K562 (cell line): ENCODE results near the gene KCNK6. TPM values are rescaled to one million over a fixed set of nuclear protein-coding genes. Genes with fewer than 3 reads are reported as not detected.
A peak's percentile ranks its signal among the peaks of the same experiment; 100 is the strongest.

Experiments used
- ELF2 ChIP-seq: fragments of 250-450 bp; sonication (Bioruptor Pico); IDR thresholded peaks from 2 replicates; pipeline ENCODE4 v1.5.0; 2021; ENCODE audit warnings: mild to moderate bottlenecking
- ETV1 ChIP-seq: fragments of 450-650 bp; conservative IDR thresholded peaks from 2 replicates; pipeline ENCODE4 v1.6.1; 2016; ENCODE audit warnings: missing genetic modification characterization, control low read depth, low read depth, missing compliant biosample characterization
- FOXJ3 ChIP-seq: sonication (generic); formaldehyde crosslinking; IDR thresholded peaks from 2 replicates; pipeline ENCODE4 v1.4.0; 2020; ENCODE audit warnings: mild to moderate bottlenecking, missing genetic modification reagents
- FOXK2 ChIP-seq, 2 experiments: fragments of 450-650 bp; IDR thresholded peaks in 1 of 2; conservative IDR thresholded peaks in 1 of 2; 2 replicates each; pipeline ENCODE4 v1.6.1; 2016; ENCODE audit warnings: low read depth in 2 of 2, mild to moderate bottlenecking in 1 of 2
- GABPB1 ChIP-seq: sonication (generic); formaldehyde crosslinking; IDR thresholded peaks from 2 replicates; pipeline ENCODE4 v1.8.0; 2022; ENCODE audit warnings: mild to moderate bottlenecking, missing genetic modification reagents
- HMGN3 ChIP-seq: IDR thresholded peaks from 2 replicates; pipeline ENCODE4 v1.6.1; 2011; ENCODE audit warnings: borderline replicate concordance, low read depth, mild to moderate bottlenecking, mixed read lengths, low read length; ENCODE audit not compliant: insufficient read length; ENCODE audit errors: extremely low read depth
- MBD2 ChIP-seq: sonication (generic); IDR thresholded peaks from 2 replicates; pipeline ENCODE4 v1.6.1; 2016; ENCODE audit warnings: low read depth, borderline replicate concordance
- PHF20 ChIP-seq: fragments of 450-650 bp; IDR thresholded peaks from 2 replicates; pipeline ENCODE4 v1.6.1; 2018; ENCODE audit not compliant: partially characterized antibody
- PHF8 ChIP-seq: fragments of 200-600 bp; sonication (generic); IDR thresholded peaks from 2 replicates; pipeline ENCODE4 v1.6.1; 2012; ENCODE audit warnings: mixed run types, mild to moderate bottlenecking, inconsistent platforms, low read length, moderate library complexity, borderline replicate concordance
- TOE1 ChIP-seq, 2 experiments: fragments of 450-650 bp in 1 of 2; sonication (generic) in 1 of 2; formaldehyde crosslinking in 1 of 2; IDR thresholded peaks; 2 replicates each; pipeline versions ENCODE4 v1.7.1 to v1.8.0; 2016 to 2022; ENCODE audit warnings: borderline replicate concordance in 2 of 2, mild to moderate bottlenecking in 2 of 2, antibody characterized with exemption in 1 of 2, inconsistent platforms in 1 of 2, low read depth in 1 of 2, missing genetic modification reagents in 1 of 2, moderate library complexity in 1 of 2
- ZNF766 ChIP-seq: fragments of 200-800 bp; sonication (Bioruptor generic); conservative IDR thresholded peaks from 2 replicates; pipeline ENCODE4 v1.6.1; 2016; ENCODE audit warnings: missing genetic modification characterization, missing compliant biosample characterization
- polyA plus RNA-seq, 8 experiments: library from polyadenylated mRNA; depleted of rRNA in 4 of 8; stranded (reverse) in 5 of 8; unstranded in 3 of 8; fragments of >200 nt; fragmentation: Nextera tagmentation in 2 of 8; fragmentation: Illumina TruSeq in 1 of 8; extraction: Ambion mirVana in 2 of 8; extraction: Trizol in 1 of 8; gene quantifications; 2 replicates each; pipeline versions ENCODE4 v1.2.1 to v1.2.3, GENCODE V29; 2011 to 2014; ENCODE audit warnings: inconsistent platforms in 1 of 8, missing spikeins in 1 of 8
- total RNA-seq, 7 experiments: library from RNA; depleted of rRNA in 6 of 7; stranded (reverse); fragments of >200 nt in 6 of 7; fragmentation: Illumina TruSeq in 2 of 7; extraction: Trizol in 2 of 7; gene quantifications; 2 replicates each; pipeline versions ENCODE4 v1.2.1 to v1.2.3, GENCODE V29; 2011 to 2021; ENCODE audit warnings: low replicate concordance in 1 of 7
- TF ChIP-seq, protein P1 (sequence below): conservative IDR thresholded peaks from 2 replicates; pipeline ENCODE4 v1.6.1; 2011; ENCODE audit warnings: low read depth, mild to moderate bottlenecking, low read length; ENCODE audit not compliant: control insufficient read depth
- TF ChIP-seq, protein P2 (sequence below), 2 experiments: fragments of 450-650 bp; conservative IDR thresholded peaks; 2 replicates each; pipeline ENCODE4 v1.6.1; 2017; ENCODE audit warnings: mild to moderate bottlenecking in 2 of 2, moderate library complexity in 2 of 2
- TF ChIP-seq, protein P3 (sequence below): fragments of 250-450 bp; sonication (Bioruptor Pico); IDR thresholded peaks from 2 replicates; pipeline ENCODE4 v1.9.0; 2021; ENCODE audit warnings: mild to moderate bottlenecking
- TF ChIP-seq, protein P4 (sequence below): fragments of 250-450 bp; sonication (Bioruptor Pico); IDR thresholded peaks from 2 replicates; pipeline ENCODE4 v1.4.0; 2020

Gene KCNK6
- total and polyA plus RNA-seq, 9 of the 15 experiments (the other 6 are each of a cell fraction or from before 2014, with no cell fraction given) = 0.05 to 0.42 (median 0.15) TPM

DNA sequence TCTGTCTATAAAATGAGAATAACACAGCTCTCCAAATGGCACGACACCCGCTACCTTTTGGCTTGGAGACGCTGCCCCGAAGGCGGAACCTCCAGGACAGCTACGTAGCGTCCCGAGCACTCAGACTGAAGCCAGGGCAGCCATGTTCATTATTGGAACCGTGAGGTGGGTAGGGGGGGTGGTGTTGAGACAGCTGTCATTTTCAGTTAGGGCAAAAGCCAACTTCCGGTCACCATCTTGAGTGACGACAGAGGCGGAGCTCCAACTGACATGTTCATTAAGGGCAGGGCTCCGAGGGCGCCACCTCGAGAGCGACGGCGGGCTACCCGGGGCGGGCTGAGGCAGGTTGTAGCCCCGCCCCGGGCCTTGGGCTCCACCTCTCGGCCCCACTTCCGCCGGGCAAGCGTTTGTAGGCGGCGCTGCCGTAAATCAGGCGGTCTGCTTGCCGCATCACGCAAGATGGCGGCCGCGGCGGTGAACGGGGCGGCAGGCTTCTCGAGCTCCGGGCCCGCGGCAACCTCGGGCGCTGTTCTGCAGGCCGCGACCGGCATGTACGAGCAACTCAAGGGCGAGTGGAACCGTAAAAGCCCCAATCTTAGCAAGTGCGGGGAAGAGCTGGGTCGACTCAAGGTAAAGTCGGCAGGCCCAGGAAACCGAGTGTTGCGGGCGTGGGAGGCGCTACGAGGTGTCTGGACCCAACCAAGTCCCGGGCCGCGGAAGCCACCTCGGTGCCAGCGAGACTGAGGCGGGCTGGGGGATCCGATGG lies 54.9 kb downstream of the KCNK6 start, which contains the start of gene PSMD8 (continued):
- TF ChIP-seq, protein P1, sequence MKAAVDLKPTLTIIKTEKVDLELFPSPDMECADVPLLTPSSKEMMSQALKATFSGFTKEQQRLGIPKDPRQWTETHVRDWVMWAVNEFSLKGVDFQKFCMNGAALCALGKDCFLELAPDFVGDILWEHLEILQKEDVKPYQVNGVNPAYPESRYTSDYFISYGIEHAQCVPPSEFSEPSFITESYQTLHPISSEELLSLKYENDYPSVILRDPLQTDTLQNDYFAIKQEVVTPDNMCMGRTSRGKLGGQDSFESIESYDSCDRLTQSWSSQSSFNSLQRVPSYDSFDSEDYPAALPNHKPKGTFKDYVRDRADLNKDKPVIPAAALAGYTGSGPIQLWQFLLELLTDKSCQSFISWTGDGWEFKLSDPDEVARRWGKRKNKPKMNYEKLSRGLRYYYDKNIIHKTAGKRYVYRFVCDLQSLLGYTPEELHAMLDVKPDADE = peak; percentile 65; the same call in 1 of the 2 replicates
- TF ChIP-seq HMGN3 (peak; percentile 92), MBD2 (peak; percentile 70; the same call in 1 of the 2 replicates), PHF8 (peak; percentile 98), TOE1 (IDR thresholded peaks at IDR 0.05; ENCODE audit: borderline replicate concordance) (peak; percentile 72), TOE1 (CRISPR knock-in tag; IDR thresholded peaks at IDR 0.05; ENCODE audit: borderline replicate concordance, low read depth) (no peak), FOXK2 (conservative IDR thresholded peaks at IDR 0.05 in 1 of 2, IDR thresholded peaks at IDR 0.05 in 1 of 2; ENCODE audit: low read depth in 2 of 2) (peak; percentile 35 to 76; a peak in 3 of 4 replicates), ZNF766 (CRISPR knock-in tag) (peak; percentile 84), PHF20 (peak; percentile 87), GABPB1 (CRISPR knock-in tag) (peak; percentile 97), FOXJ3 (CRISPR knock-in tag) (no peak), ELF2 (peak; percentile 67), ETV1 (tag) (peak; percentile 92)
- TF ChIP-seq, protein P2, sequence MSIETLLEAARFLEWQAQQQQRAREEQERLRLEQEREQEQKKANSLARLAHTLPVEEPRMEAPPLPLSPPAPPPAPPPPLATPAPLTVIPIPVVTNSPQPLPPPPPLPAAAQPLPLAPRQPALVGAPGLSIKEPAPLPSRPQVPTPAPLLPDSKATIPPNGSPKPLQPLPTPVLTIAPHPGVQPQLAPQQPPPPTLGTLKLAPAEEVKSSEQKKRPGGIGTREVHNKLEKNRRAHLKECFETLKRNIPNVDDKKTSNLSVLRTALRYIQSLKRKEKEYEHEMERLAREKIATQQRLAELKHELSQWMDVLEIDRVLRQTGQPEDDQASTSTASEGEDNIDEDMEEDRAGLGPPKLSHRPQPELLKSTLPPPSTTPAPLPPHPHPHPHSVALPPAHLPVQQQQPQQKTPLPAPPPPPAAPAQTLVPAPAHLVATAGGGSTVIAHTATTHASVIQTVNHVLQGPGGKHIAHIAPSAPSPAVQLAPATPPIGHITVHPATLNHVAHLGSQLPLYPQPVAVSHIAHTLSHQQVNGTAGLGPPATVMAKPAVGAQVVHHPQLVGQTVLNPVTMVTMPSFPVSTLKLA (conservative IDR thresholded peaks at IDR 0.05) = peak; percentile 62 to 84
- TF ChIP-seq, protein P3, sequence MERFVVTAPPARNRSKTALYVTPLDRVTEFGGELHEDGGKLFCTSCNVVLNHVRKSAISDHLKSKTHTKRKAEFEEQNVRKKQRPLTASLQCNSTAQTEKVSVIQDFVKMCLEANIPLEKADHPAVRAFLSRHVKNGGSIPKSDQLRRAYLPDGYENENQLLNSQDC (CRISPR knock-in tag) = peak; percentile 63; the same call in 1 of the 2 replicates
- TF ChIP-seq, protein P4, sequence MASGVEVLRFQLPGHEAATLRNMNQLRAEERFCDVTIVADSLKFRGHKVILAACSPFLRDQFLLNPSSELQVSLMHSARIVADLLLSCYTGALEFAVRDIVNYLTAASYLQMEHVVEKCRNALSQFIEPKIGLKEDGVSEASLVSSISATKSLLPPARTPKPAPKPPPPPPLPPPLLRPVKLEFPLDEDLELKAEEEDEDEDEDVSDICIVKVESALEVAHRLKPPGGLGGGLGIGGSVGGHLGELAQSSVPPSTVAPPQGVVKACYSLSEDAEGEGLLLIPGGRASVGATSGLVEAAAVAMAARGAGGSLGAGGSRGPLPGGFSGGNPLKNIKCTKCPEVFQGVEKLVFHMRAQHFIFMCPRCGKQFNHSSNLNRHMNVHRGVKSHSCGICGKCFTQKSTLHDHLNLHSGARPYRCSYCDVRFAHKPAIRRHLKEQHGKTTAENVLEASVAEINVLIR (CRISPR knock-in tag) = peak; percentile 71; the same call in 1 of the 2 replicates
